Gastroesophageal sphincter (tissue), 3 donors: ENCODE data around the gene MBD6.

Experiments used
- POLR2AphosphoS5 ChIP-seq: sonication (generic); formaldehyde crosslinking; IDR thresholded peaks from one replicate; pipeline ENCODE4 v1.6.1; 2017; ENCODE audit warnings: antibody characterized with exemption
- TF ChIP-seq, protein P1 (sequence below), 4 experiments: fragments of 200-600 bp in 2 of 4; fragments of 450-650 bp in 2 of 4; sonication (generic) in 1 of 4; IDR thresholded peaks; one replicate each; pipeline ENCODE4 v1.5.1; 2017 to 2019; ENCODE audit warnings: antibody characterized with exemption in 4 of 4, mild to moderate bottlenecking in 2 of 4, moderate library complexity in 2 of 4

GRCh38 chr12:57576613-57577160 lies 54.1 kb downstream of the MBD6 start:
- TF ChIP-seq, protein P1, sequence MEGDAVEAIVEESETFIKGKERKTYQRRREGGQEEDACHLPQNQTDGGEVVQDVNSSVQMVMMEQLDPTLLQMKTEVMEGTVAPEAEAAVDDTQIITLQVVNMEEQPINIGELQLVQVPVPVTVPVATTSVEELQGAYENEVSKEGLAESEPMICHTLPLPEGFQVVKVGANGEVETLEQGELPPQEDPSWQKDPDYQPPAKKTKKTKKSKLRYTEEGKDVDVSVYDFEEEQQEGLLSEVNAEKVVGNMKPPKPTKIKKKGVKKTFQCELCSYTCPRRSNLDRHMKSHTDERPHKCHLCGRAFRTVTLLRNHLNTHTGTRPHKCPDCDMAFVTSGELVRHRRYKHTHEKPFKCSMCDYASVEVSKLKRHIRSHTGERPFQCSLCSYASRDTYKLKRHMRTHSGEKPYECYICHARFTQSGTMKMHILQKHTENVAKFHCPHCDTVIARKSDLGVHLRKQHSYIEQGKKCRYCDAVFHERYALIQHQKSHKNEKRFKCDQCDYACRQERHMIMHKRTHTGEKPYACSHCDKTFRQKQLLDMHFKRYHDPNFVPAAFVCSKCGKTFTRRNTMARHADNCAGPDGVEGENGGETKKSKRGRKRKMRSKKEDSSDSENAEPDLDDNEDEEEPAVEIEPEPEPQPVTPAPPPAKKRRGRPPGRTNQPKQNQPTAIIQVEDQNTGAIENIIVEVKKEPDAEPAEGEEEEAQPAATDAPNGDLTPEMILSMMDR (IDR thresholded peaks at IDR 0.05): no peak
- TF ChIP-seq POLR2AphosphoS5: no peak
